GM10266 (cell line): Measurements from ENCODE around the gene NDEL1.

Experiments
- DNase-seq: peaks from one replicate; pipeline ENCODE4 v3.0.0; 2012; ENCODE audit errors: extremely low spot score
- TF ChIP-seq, protein P1 (sequence below): IDR thresholded peaks from 2 replicates; pipeline ENCODE4 v1.5.1; 2012; ENCODE audit warnings: mild to moderate bottlenecking, low read depth; ENCODE audit not compliant: control insufficient read depth, insufficient read depth; ENCODE audit errors: missing control alignments

NDEL1 gene

GRCh38 chr17:8443756-8444155 lies 8.1 kb downstream of the NDEL1 start:
- TF ChIP-seq, protein P1, sequence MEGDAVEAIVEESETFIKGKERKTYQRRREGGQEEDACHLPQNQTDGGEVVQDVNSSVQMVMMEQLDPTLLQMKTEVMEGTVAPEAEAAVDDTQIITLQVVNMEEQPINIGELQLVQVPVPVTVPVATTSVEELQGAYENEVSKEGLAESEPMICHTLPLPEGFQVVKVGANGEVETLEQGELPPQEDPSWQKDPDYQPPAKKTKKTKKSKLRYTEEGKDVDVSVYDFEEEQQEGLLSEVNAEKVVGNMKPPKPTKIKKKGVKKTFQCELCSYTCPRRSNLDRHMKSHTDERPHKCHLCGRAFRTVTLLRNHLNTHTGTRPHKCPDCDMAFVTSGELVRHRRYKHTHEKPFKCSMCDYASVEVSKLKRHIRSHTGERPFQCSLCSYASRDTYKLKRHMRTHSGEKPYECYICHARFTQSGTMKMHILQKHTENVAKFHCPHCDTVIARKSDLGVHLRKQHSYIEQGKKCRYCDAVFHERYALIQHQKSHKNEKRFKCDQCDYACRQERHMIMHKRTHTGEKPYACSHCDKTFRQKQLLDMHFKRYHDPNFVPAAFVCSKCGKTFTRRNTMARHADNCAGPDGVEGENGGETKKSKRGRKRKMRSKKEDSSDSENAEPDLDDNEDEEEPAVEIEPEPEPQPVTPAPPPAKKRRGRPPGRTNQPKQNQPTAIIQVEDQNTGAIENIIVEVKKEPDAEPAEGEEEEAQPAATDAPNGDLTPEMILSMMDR = no peak

GRCh38 chr17:8444494-8444893 lies 8.8 kb downstream of the NDEL1 start:
- TF ChIP-seq, protein P1 = no peak
- DNase-seq = no peak

More at GRCh38 chr17:8443756-8444155, 8.1 kb downstream of the NDEL1 start:
- no peak for DNase-seq

GRCh38 chr17:8445536-8445935 lies 9.9 kb downstream of the NDEL1 start:
- DNase-seq = no peak
- TF ChIP-seq, protein P1 = no peak

DNA sequence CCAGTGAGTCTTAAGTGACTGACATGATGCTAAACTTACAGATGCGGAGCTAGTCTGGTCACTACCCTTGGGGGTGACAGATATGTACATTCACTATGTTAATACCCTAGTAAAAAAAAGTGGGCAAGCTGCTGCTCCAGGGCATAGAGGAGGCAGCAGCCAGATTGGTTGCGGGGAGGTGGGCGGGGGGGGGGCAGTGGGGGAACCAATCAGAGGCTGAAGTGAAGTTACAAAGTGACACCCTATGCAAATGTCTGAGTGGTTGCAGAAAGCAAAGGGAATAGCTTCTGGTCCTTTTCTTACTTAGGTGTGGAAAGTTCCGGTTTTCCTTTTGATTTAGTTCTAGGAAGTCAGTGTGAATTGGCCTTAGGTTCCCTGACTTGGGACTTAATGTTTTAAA lies 12.1 kb downstream of the NDEL1 start:
- TF ChIP-seq, protein P1 = no peak
- DNase-seq = no peak

DNA sequence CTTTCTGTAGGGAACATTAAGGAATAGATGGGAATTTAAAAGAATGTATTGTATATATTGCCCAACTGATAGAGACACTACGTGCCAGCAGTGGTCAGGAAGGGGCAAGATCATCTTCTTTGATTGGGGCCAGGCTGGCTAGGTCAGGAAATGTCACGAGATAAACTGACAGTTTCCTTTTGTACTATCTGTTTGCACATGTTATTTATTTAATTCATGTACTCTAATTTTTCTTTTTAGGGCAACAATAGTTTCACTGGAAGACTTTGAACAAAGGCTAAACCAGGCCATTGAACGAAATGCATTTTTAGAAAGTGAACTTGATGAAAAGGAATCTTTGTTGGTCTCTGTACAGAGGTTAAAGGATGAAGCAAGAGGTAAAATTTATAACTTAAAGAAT lies 12.6 kb downstream of the NDEL1 start:
- DNase-seq = no peak
- TF ChIP-seq, protein P1 = no peak

GRCh38 chr17:8451933-8452614 lies 16.4 kb downstream of the NDEL1 start:
- TF ChIP-seq, protein P1 = no peak
- no peak for DNase-seq

- DNase-seq = no peak
- TF ChIP-seq, protein P1 = no peak
Measured at GRCh38 chr17:8453326-8453725, 17.6 kb downstream of the NDEL1 start.
